A673 (cell line): ENCODE data around the gene ARHGEF28.

ENCODE experiments used
- CTCF ChIP-seq: fragments of 300-800, 200-600 bp; sonication (generic); conservative IDR thresholded peaks from 2 replicates; pipeline ENCODE4 v1.5.1; 2017; ENCODE audit warnings: low read depth, mild to moderate bottlenecking, antibody characterized with exemption, low read length, moderate library complexity, mixed read lengths
- EZH2 ChIP-seq: fragments of 200-600 bp; sonication (generic); IDR thresholded peaks from 2 replicates; pipeline ENCODE4 v1.6.1; 2017; ENCODE audit warnings: borderline replicate concordance, low read depth, mild to moderate bottlenecking, mixed read lengths, antibody characterized with exemption, low read length; ENCODE audit not compliant: poor library complexity, severe bottlenecking

- no peak for TF ChIP-seq CTCF
- TF ChIP-seq EZH2 = no peak
These were observed 13.2 kb upstream of the ARHGEF28 start for GRCh38 chr5:73612799-73613198.
